GM21528 (cell line): ENCODE results near the gene ABCA5.
"Not testable (repeated sequence)": the region's sequence is repeated elsewhere in the genome, so short reads cannot be mapped to it uniquely, and the experiment has no call there.

Source experiments
- ATAC-seq: cut with Tn5 transposase; IDR thresholded peaks from one replicate; pipeline ENCODE4 v1.9.1; 2021; ENCODE audit warnings: mild to moderate bottlenecking, moderate library complexity; ENCODE audit not compliant: unreplicated experiment, low FRiP score

ABCA5 gene

GRCh38 chr17:69218986-69219385 is 107.9 kb downstream of the ABCA5 start:
- no peak for ATAC-seq

- ATAC-seq, result no peak
Measured at GRCh38 chr17:69213059-69213813, 113.7 kb downstream of the ABCA5 start.

- no peak for ATAC-seq
Measured at GRCh38 chr17:69208640-69209039, 118.3 kb downstream of the ABCA5 start.

- no peak for ATAC-seq
Measured at GRCh38 chr17:69207151-69207550, 119.8 kb downstream of the ABCA5 start.

GRCh38 chr17:69198238-69198637 is 128.7 kb downstream of the ABCA5 start:
- ATAC-seq, result no peak

- ATAC-seq, result not testable (repeated sequence)
Measured at GRCh38 chr17:69196105-69196653, 130.8 kb downstream of the ABCA5 start.
